GM23338 (cell line): ENCODE results near the gene MRPS18B. TPM values are rescaled to one million over a fixed set of nuclear protein-coding genes. Genes with fewer than 3 reads are reported as not detected.
A peak's percentile ranks its signal among the peaks of the same experiment; 100 is the strongest.

Experiments used
- ATAC-seq: fragments of 200-7000 bp; cut with Tn5 transposase; 3 replicates; pipeline ENCODE4 v1.9.1; 2020
- DNase-seq: peaks from one replicate; pipeline ENCODE4 v3.0.0-alpha.2; 2015; ENCODE audit warnings: low spot score
- H2AFZ ChIP-seq: fragments of 200-600 bp; sonication (generic); 2 replicates; pipeline ENCODE4 v1.8.0; 2016; ENCODE audit warnings: antibody characterized with exemption, mild to moderate bottlenecking, moderate library complexity
- H3F3A ChIP-seq: fragments of 200-600 bp; sonication (generic); replicated peaks from 2 replicates; pipeline ENCODE4 v1.8.0; 2017; ENCODE audit warnings: antibody characterized with exemption, mixed run types, low read depth
- H3K27ac ChIP-seq: fragments of 200-600 bp; sonication (generic); 2 replicates; pipeline ENCODE4 v1.6.1; 2016; ENCODE audit warnings: low read depth
- H3K27me3 ChIP-seq: fragments of 200-600 bp; sonication (generic); 2 replicates; pipeline ENCODE4 v1.8.0; 2016; ENCODE audit warnings: mild to moderate bottlenecking, mixed run types, moderate library complexity; ENCODE audit not compliant: insufficient read depth
- H3K36me3 ChIP-seq: fragments of 200-600 bp; sonication (generic); 2 replicates; pipeline ENCODE4 v1.8.0; 2016; ENCODE audit warnings: mild to moderate bottlenecking; ENCODE audit not compliant: insufficient read depth
- H3K4me1 ChIP-seq: fragments of 200-600 bp; sonication (generic); 2 replicates; pipeline ENCODE4 v1.8.0; 2016; ENCODE audit warnings: mild to moderate bottlenecking, moderate library complexity; ENCODE audit not compliant: insufficient read depth
- H3K4me2 ChIP-seq: fragments of 200-600 bp; sonication (generic); 2 replicates; pipeline ENCODE4 v1.7.1; 2017; ENCODE audit warnings: mixed run types
- H3K4me3 ChIP-seq: fragments of 200-600 bp; sonication (generic); 2 replicates; pipeline ENCODE4 v1.6.1; 2016; ENCODE audit warnings: mixed run types
- H3K79me2 ChIP-seq: fragments of 200-600 bp; sonication (generic); replicated peaks from 2 replicates; pipeline ENCODE4 v1.8.0; 2017; ENCODE audit warnings: mild to moderate bottlenecking; ENCODE audit not compliant: insufficient read depth
- H3K9me2 ChIP-seq: fragments of 200-600 bp; sonication (generic); 2 replicates; pipeline ENCODE4 v1.8.0; 2017; ENCODE audit not compliant: insufficient read depth
- H4K20me1 ChIP-seq: fragments of 200-600 bp; sonication (generic); replicated peaks from 2 replicates; pipeline ENCODE4 v1.8.0; 2017; ENCODE audit warnings: mild to moderate bottlenecking; ENCODE audit not compliant: insufficient read depth
- H3K27ac Mint-ChIP-seq: 2 replicates; pipeline ENCODE4 v1.8.0; 2020; ENCODE audit warnings: inconsistent platforms, mild to moderate bottlenecking, moderate library complexity, mixed read lengths
- H3K27me3 Mint-ChIP-seq: 3 replicates; pipeline ENCODE4 v1.8.0; 2022; ENCODE audit warnings: low read depth, mild to moderate bottlenecking, moderate library complexity, mixed read lengths, inconsistent platforms; ENCODE audit not compliant: insufficient read depth, poor library complexity
- H3K36me3 Mint-ChIP-seq: 3 replicates; pipeline ENCODE4 v1.8.0; 2021; ENCODE audit warnings: low read depth, mild to moderate bottlenecking, inconsistent platforms, moderate library complexity, mixed read lengths
- H3K4me1 Mint-ChIP-seq: 3 replicates; pipeline ENCODE4 v1.8.0; 2020; ENCODE audit warnings: mild to moderate bottlenecking, inconsistent platforms, mixed read lengths
- H3K4me3 Mint-ChIP-seq: 3 replicates; pipeline ENCODE4 v1.8.0; 2021; ENCODE audit warnings: moderate library complexity, mild to moderate bottlenecking, inconsistent platforms, mixed read lengths
- H3K9me3 Mint-ChIP-seq: 3 replicates; pipeline ENCODE4 v1.8.0; 2020; ENCODE audit warnings: moderate library complexity, mild to moderate bottlenecking, inconsistent platforms, mixed read lengths
- ETS1 ChIP-seq: IDR thresholded peaks from 2 replicates; pipeline ENCODE4 v1.6.1; 2016; ENCODE audit warnings: antibody characterized with exemption
- EZH2 ChIP-seq: fragments of 200-600 bp; sonication (generic); IDR thresholded peaks from one replicate; pipeline ENCODE4 v1.8.0; 2017; ENCODE audit warnings: antibody characterized with exemption, mild to moderate bottlenecking, low read depth; ENCODE audit not compliant: unreplicated experiment
- EZH2phosphoT487 ChIP-seq: fragments of 200-600 bp; sonication (generic); IDR thresholded peaks from one replicate; pipeline ENCODE4 v1.8.1; 2018; ENCODE audit warnings: antibody characterized with exemption; ENCODE audit not compliant: unreplicated experiment
- JUNB ChIP-seq: IDR thresholded peaks from one replicate; pipeline ENCODE4 v1.6.1; 2016; ENCODE audit warnings: antibody characterized with exemption; ENCODE audit not compliant: unreplicated experiment
- NANOG ChIP-seq: IDR thresholded peaks from 2 replicates; pipeline ENCODE4 v1.6.1; 2016; ENCODE audit warnings: antibody characterized with exemption, borderline replicate concordance
- POLR2AphosphoS5 ChIP-seq: IDR thresholded peaks from 2 replicates; pipeline ENCODE4 v1.6.1; 2016; ENCODE audit warnings: antibody characterized with exemption, low read depth
- STAT1 ChIP-seq: IDR thresholded peaks from one replicate; pipeline ENCODE4 v1.6.1; 2016; ENCODE audit warnings: antibody characterized with exemption; ENCODE audit not compliant: unreplicated experiment
- ZNF114 ChIP-seq: fragments of 250-450 bp; sonication (Bioruptor Pico); IDR thresholded peaks from 2 replicates; pipeline ENCODE4 v1.5.0; 2020; ENCODE audit warnings: mild to moderate bottlenecking, moderate library complexity
- ZNF331 ChIP-seq: fragments of 250-450 bp; sonication (Bioruptor Pico); IDR thresholded peaks from 2 replicates; pipeline ENCODE4 v1.5.0; 2020; ENCODE audit warnings: low read depth, mild to moderate bottlenecking, moderate library complexity
- ZNF462 ChIP-seq: fragments of 250-450 bp; sonication (Bioruptor Pico); IDR thresholded peaks from 2 replicates; pipeline ENCODE4 v1.5.0; 2020; ENCODE audit warnings: mild to moderate bottlenecking, moderate library complexity
- polyA plus RNA-seq: library from polyadenylated mRNA; unstranded; fragments of >200 nt; fragmentation: Nextera tagmentation; extraction: Ambion mirVana; gene quantifications from 2 replicates; pipeline ENCODE4 v1.2.1, GENCODE V29; 2016
- total RNA-seq: library from RNA; depleted of rRNA; stranded (reverse); fragments of >200 nt; shearing (Covaris generic); gene quantifications from 2 replicates; pipeline ENCODE4 v1.2.3, GENCODE V29; 2014

Gene MRPS18B
- total and polyA plus RNA-seq, 2 experiments from 2014 or later, result 49.2 to 73.6 TPM

- Mint-ChIP-seq H3K27ac (peak overlapping the region; percentile 69), H3K4me1 (peaks cover 20% of the 10 kb centered on the region), H3K4me3 (peak overlapping the region; percentile 96), H3K9me3 (peaks cover 18% of the 10 kb centered on the region; the same call in 2 of the 3 replicates), H3K36me3 (peaks cover 71% of the 10 kb centered on the region), H3K27me3 (peaks cover 34% of the 10 kb centered on the region)
- no peaks in the 10 kb centered on the region for H3K9me2 ChIP-seq
- peak overlapping the region; percentile 92 for H3K27ac ChIP-seq
- peak overlapping the region; percentile 68 for H3K4me3 ChIP-seq
- H3K79me2 ChIP-seq, result peaks cover 39% of the 10 kb centered on the region
- H3K4me1 ChIP-seq, result peaks cover 17% of the 10 kb centered on the region
- H2AFZ ChIP-seq, result no peak overlapping the region
- DNase-seq (no peak), ATAC-seq (no peak)
- no peak for TF ChIP-seq JUNB
- TF ChIP-seq STAT1, result no peak
- TF ChIP-seq NANOG, result no peak
- TF ChIP-seq ETS1, result no peak
- no peak for TF ChIP-seq ZNF331
- H3F3A ChIP-seq, result peaks cover 7% of the 10 kb centered on the region; the same call in 1 of the 2 replicates
- peaks cover 30% of the 10 kb centered on the region; the same call in 1 of the 2 replicates for H3K36me3 ChIP-seq
- H3K4me2 ChIP-seq, result peak overlapping the region; percentile 89
- no peaks in the 10 kb centered on the region for H3K27me3 ChIP-seq
- H4K20me1 ChIP-seq, result no peaks in the 10 kb centered on the region; the same call in 1 of the 2 replicates
Observed at GRCh38 chr6:30618270-30618797, 694 bp downstream of the MRPS18B start.

GRCh38 chr6:30619561-30619960 lies 1.9 kb downstream of the MRPS18B start:
- peaks cover 27% of the 10 kb centered on the region for H3K79me2 ChIP-seq
- no peak overlapping the region for H2AFZ ChIP-seq
- Mint-ChIP-seq H3K27me3 (peaks cover 34% of the 10 kb centered on the region), H3K9me3 (peaks cover 18% of the 10 kb centered on the region; the same call in 2 of the 3 replicates), H3K36me3 (peaks cover 62% of the 10 kb centered on the region), H3K4me1 (peaks cover 9% of the 10 kb centered on the region), H3K4me3 (peak overlapping the region; percentile 96), H3K27ac (no peak overlapping the region)
- no peak for DNase-seq
- H3K36me3 ChIP-seq, result peaks cover 28% of the 10 kb centered on the region
- no peak for ATAC-seq
- no peaks in the 10 kb centered on the region; the same call in 1 of the 2 replicates for H4K20me1 ChIP-seq
- no peak overlapping the region for H3K4me3 ChIP-seq
- peaks cover 7% of the 10 kb centered on the region; the same call in 1 of the 2 replicates for H3F3A ChIP-seq
- no peaks in the 10 kb centered on the region for H3K27me3 ChIP-seq
- H3K27ac ChIP-seq, result no peak overlapping the region
- H3K4me2 ChIP-seq, result no peak overlapping the region
- no peaks in the 10 kb centered on the region for H3K9me2 ChIP-seq
- H3K4me1 ChIP-seq, result peaks cover 6% of the 10 kb centered on the region
- TF ChIP-seq ZNF462 (CRISPR knock-in tag), result no peak
- TF ChIP-seq ZNF114 (CRISPR knock-in tag), result no peak
- no peak for TF ChIP-seq EZH2phosphoT487
- no peak for TF ChIP-seq POLR2AphosphoS5
- TF ChIP-seq JUNB, result no peak
- TF ChIP-seq NANOG, result no peak
- TF ChIP-seq EZH2, result no peak
- TF ChIP-seq ETS1, result no peak
